A549 (cell line): ENCODE measurements around the gene TYMS. TPM values are rescaled to one million over a fixed set of nuclear protein-coding genes. Genes with fewer than 3 reads are reported as not detected.

ENCODE experiments used
- ATAC-seq, 2 experiments: fragments of 200-7000 bp in 1 of 2; fragments of >200 bp in 1 of 2; cut with Nextera tagmentation in 1 of 2; cut with Tn5 transposase in 1 of 2; 3 replicates each; pipeline versions ENCODE4 v1.8.0 to v1.9.1; 2018 to 2020; ENCODE audit warnings: mild to moderate bottlenecking in 1 of 2, moderate library complexity in 1 of 2
- CTCF ChIA-PET: fragments of 300-600 bp; sonication (Branson Sonifier 250); formaldehyde crosslinking; extraction: SDS; loops from one replicate; lab custom pipeline; 2021; ENCODE audit warnings: antibody characterized with exemption, inconsistent platforms; lab: Yijun Ruan, JAX
- POLR2A ChIA-PET: fragments of 350-600 bp; formaldehyde crosslinking; extraction: SDS; loops from one replicate; lab custom pipeline; 2021; ENCODE audit warnings: antibody characterized with exemption, inconsistent platforms; lab: Yijun Ruan, JAX
- DNase-seq, 2 experiments: peaks; one replicate each; pipeline versions ENCODE4 v3.0.0 to v3.0.0-alpha.2; 2011 to 2016; ENCODE audit warnings: low read depth in 1 of 2, low spot score in 1 of 2
- FAIRE-seq: peaks from 2 replicates; lab custom pipeline; 2011; peaks lifted over from hg19 to GRCh38; lab: Jason Lieb, UNC
- H3K27ac ChIP-seq, 2 experiments: fragments of >200 bp; sonication (Bioruptor Twin); formaldehyde crosslinking; 3 replicates each; pipeline ENCODE4 v1.5.1; 2016 to 2017
- H3K4me1 ChIP-seq: fragments of >200 bp; sonication (Bioruptor Twin); formaldehyde crosslinking; 3 replicates; pipeline ENCODE4 v1.6.1; 2016
- H3K4me2 ChIP-seq: fragments of >200 bp; sonication (Bioruptor Twin); formaldehyde crosslinking; 3 replicates; pipeline ENCODE4 v1.6.1; 2016
- H3K4me3 ChIP-seq: fragments of >200 bp; sonication (Bioruptor Twin); formaldehyde crosslinking; 3 replicates; pipeline ENCODE4 v1.5.1; 2016
- H3K9me3 ChIP-seq: fragments of >200 bp; sonication (Bioruptor Twin); formaldehyde crosslinking; 3 replicates; pipeline ENCODE4 v1.6.1; 2016
- CBX2 ChIP-seq: fragments of 200-600 bp; sonication (generic); IDR thresholded peaks from 2 replicates; pipeline ENCODE4 v1.6.1; 2016; ENCODE audit warnings: low read depth, mild to moderate bottlenecking, borderline replicate concordance
- CHD4 ChIP-seq: fragments of 200-600 bp; sonication (generic); IDR thresholded peaks from 2 replicates; pipeline ENCODE4 v1.6.1; 2016; ENCODE audit warnings: antibody characterized with exemption, mild to moderate bottlenecking, borderline replicate concordance
- CTCF ChIP-seq: fragments of >200 bp; sonication (Bioruptor Twin); formaldehyde crosslinking; IDR thresholded peaks from 3 replicates; pipeline ENCODE4 v1.5.1; 2016
- EHMT2 ChIP-seq: fragments of 200-600 bp; sonication (generic); IDR thresholded peaks from 2 replicates; pipeline ENCODE4 v1.6.1; 2016; ENCODE audit warnings: antibody characterized with exemption, low read depth, mild to moderate bottlenecking, moderate library complexity
- EP300 ChIP-seq, 2 experiments: fragments of >200 bp; sonication (Bioruptor Twin); formaldehyde crosslinking; IDR thresholded peaks; 2 replicates in 1 of 2; 3 replicates in 1 of 2; pipeline ENCODE4 v1.6.1; 2016 to 2017
- HDAC2 ChIP-seq: fragments of 200-600 bp; sonication (generic); IDR thresholded peaks from 2 replicates; pipeline ENCODE4 v1.6.1; 2016
- HES2 ChIP-seq: fragments of >200 bp; sonication (Bioruptor Twin); formaldehyde crosslinking; IDR thresholded peaks from 2 replicates; pipeline ENCODE4 v1.6.1; 2016
- KDM1A ChIP-seq: fragments of 200-600 bp; sonication (generic); IDR thresholded peaks from 2 replicates; pipeline ENCODE4 v1.6.1; 2016; ENCODE audit warnings: low read depth, mild to moderate bottlenecking
- MAZ ChIP-seq: fragments of 150-350 bp; IDR thresholded peaks from 2 replicates; pipeline ENCODE4 v1.6.1; 2014; ENCODE audit warnings: antibody characterized with exemption, low read depth, low read length, borderline replicate concordance
- NFE2L2 ChIP-seq: fragments of 150-350 bp; conservative IDR thresholded peaks from 2 replicates; pipeline ENCODE4 v1.6.1; 2014; ENCODE audit warnings: low read length
- NPAS2 ChIP-seq: fragments of 250-450 bp; sonication (Bioruptor Pico); IDR thresholded peaks from 2 replicates; pipeline ENCODE4 v1.8.0; 2022; ENCODE audit warnings: mild to moderate bottlenecking, moderate library complexity, borderline replicate concordance
- RAD21 ChIP-seq, 2 experiments: fragments of >200 bp in 1 of 2; sonication (Bioruptor Twin) in 1 of 2; formaldehyde crosslinking in 1 of 2; IDR thresholded peaks in 1 of 2; conservative IDR thresholded peaks in 1 of 2; 2 replicates in 1 of 2; 3 replicates in 1 of 2; pipeline ENCODE4 v1.6.1; 2012 to 2018; ENCODE audit warnings: inconsistent platforms in 1 of 2
- RFX5 ChIP-seq: fragments of 450-650 bp; IDR thresholded peaks from 2 replicates; pipeline ENCODE4 v1.7.1; 2014; ENCODE audit warnings: antibody characterized with exemption, mild to moderate bottlenecking, moderate library complexity
- TFCP2L1 ChIP-seq: fragments of 250-450 bp; sonication (Bioruptor Pico); IDR thresholded peaks from 2 replicates; pipeline ENCODE4 v1.5.0; 2021; ENCODE audit warnings: mild to moderate bottlenecking
- TP53 ChIP-seq: fragments of 250-450 bp; sonication (Bioruptor Pico); IDR thresholded peaks from 2 replicates; pipeline ENCODE4 v1.5.0; 2021; ENCODE audit warnings: mild to moderate bottlenecking, moderate library complexity
- ZNF302 ChIP-seq: fragments of 250-450 bp; sonication (Bioruptor Pico); IDR thresholded peaks from 2 replicates; pipeline ENCODE4 v1.9.0; 2021; ENCODE audit warnings: inconsistent platforms, mild to moderate bottlenecking, moderate library complexity
- ZSCAN20 ChIP-seq: fragments of 250-450 bp; sonication (Bioruptor Pico); IDR thresholded peaks from 2 replicates; pipeline ENCODE4 v1.8.0; 2022; ENCODE audit warnings: mild to moderate bottlenecking, moderate library complexity
- WGBS: methylation state at CpG from one replicate; pipeline ENCODE4 v1.1.6; 2017; ENCODE audit errors: missing lambda C conversion rate; 5-methylcytosine and 5-hydroxymethylcytosine counted together
- polyA plus RNA-seq, 4 experiments: library from polyadenylated mRNA; depleted of rRNA in 3 of 4; stranded (reverse); fragments of >200 nt; fragmentation: RNase III in 1 of 4; extraction: RNeasy Plus Mini Kit Qiagen cat#74134 plus additional on column Dnase treatment in 1 of 4; gene quantifications; 2 replicates in 3 of 4; 3 replicates in 1 of 4; pipeline ENCODE4 v1.2.3, GENCODE V29; 2011 to 2017
- TF ChIP-seq, protein P1 (sequence below): fragments of 200-600 bp; sonication (generic); IDR thresholded peaks from 2 replicates; pipeline ENCODE4 v1.6.1; 2016; ENCODE audit warnings: antibody characterized with exemption, mild to moderate bottlenecking, moderate library complexity
- TF ChIP-seq, protein P2 (sequence below): fragments of 250-450 bp; sonication (Bioruptor Pico); IDR thresholded peaks from 2 replicates; pipeline ENCODE4 v1.5.0; 2020; ENCODE audit warnings: low read depth, mild to moderate bottlenecking, moderate library complexity

TYMS gene
- polyA plus RNA-seq, 2 of the 4 experiments (the other 2 are of a cell fraction): 118 to 173 TPM

- ATAC-seq: no peak
Measured at GRCh38 chr18:706405-706804, 49.0 kb downstream of the TYMS start.

DNA sequence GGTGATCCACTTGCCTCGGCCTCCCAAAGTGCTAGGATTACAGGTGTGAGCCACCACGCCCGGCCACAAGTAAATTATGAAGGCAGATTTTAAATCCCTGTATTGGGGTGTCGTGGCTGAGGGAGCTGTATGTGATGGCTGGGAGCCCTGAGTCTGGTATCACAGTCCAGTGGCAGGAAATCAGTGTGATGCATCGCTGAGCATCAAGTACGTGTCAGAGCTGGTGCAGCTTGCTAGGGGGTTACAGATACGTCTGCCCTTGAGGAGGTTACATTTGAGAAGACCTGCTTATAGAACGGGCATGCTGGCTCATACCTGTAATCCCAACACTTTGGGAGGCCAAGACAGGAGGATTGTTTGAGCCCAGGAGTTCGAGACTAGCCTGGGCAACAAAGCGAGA, 50.6 kb downstream of the TYMS start:
- ChIA-PET CTCF (interaction anchor here (0.6 to 1.5 kb wide), 2 partner anchors 123 to 472 kb away, joined by 3 to 6 read pairs; no protein-coding TSS in a partner anchor), POLR2A (interaction anchor here (0.9 kb wide), 1 partner anchor 50 kb away, joined by 3 read pairs; no protein-coding TSS in a partner anchor)
- no peak for ATAC-seq
- Histone ChIP-seq H3K4me1 (peaks cover 20% of the 10 kb centered on the region), H3K27ac (no peak overlapping the region), H3K9me3 (no peaks in the 10 kb centered on the region), H3K4me2 (no peak overlapping the region), H3K4me3 (no peak overlapping the region)
- 93% methylated on average over 10 of the region's 10 CpGs for WGBS
- no peak for FAIRE-seq
- TF ChIP-seq, protein P1, sequence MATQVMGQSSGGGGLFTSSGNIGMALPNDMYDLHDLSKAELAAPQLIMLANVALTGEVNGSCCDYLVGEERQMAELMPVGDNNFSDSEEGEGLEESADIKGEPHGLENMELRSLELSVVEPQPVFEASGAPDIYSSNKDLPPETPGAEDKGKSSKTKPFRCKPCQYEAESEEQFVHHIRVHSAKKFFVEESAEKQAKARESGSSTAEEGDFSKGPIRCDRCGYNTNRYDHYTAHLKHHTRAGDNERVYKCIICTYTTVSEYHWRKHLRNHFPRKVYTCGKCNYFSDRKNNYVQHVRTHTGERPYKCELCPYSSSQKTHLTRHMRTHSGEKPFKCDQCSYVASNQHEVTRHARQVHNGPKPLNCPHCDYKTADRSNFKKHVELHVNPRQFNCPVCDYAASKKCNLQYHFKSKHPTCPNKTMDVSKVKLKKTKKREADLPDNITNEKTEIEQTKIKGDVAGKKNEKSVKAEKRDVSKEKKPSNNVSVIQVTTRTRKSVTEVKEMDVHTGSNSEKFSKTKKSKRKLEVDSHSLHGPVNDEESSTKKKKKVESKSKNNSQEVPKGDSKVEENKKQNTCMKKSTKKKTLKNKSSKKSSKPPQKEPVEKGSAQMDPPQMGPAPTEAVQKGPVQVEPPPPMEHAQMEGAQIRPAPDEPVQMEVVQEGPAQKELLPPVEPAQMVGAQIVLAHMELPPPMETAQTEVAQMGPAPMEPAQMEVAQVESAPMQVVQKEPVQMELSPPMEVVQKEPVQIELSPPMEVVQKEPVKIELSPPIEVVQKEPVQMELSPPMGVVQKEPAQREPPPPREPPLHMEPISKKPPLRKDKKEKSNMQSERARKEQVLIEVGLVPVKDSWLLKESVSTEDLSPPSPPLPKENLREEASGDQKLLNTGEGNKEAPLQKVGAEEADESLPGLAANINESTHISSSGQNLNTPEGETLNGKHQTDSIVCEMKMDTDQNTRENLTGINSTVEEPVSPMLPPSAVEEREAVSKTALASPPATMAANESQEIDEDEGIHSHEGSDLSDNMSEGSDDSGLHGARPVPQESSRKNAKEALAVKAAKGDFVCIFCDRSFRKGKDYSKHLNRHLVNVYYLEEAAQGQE: no peak
- TF ChIP-seq EP300 (IDR thresholded peaks at IDR 0.05): no peak
- no peak for TF ChIP-seq TP53 (CRISPR knock-in tag)
- no peak for TF ChIP-seq CHD4
- TF ChIP-seq NPAS2 (CRISPR knock-in tag): no peak
- no peak for TF ChIP-seq CTCF
- no peak for TF ChIP-seq TFCP2L1 (CRISPR knock-in tag)
- no peak for TF ChIP-seq CBX2
- TF ChIP-seq KDM1A: no peak
- TF ChIP-seq ZNF302 (CRISPR knock-in tag): no peak
- no peak for TF ChIP-seq RAD21 (conservative IDR thresholded peaks at IDR 0.05 in 1 of 2, IDR thresholded peaks at IDR 0.05 in 1 of 2)
- TF ChIP-seq, protein P2, sequence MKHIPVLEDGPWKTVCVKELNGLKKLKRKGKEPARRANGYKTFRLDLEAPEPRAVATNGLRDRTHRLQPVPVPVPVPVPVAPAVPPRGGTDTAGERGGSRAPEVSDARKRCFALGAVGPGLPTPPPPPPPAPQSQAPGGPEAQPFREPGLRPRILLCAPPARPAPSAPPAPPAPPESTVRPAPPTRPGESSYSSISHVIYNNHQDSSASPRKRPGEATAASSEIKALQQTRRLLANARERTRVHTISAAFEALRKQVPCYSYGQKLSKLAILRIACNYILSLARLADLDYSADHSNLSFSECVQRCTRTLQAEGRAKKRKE: no peak
- no peak for TF ChIP-seq EHMT2
- no peak for DNase-seq

More at GRCh38 chr18:706405-706804, 49.0 kb downstream of the TYMS start:
- CTCF ChIA-PET: no interaction called here
- H3K9me3 ChIP-seq: no peaks in the 10 kb centered on the region
- POLR2A ChIA-PET: interaction anchor here (1.5 kb wide), 1 partner anchor 48 kb away, joined by 3 read pairs; no protein-coding TSS in a partner anchor
- H3K4me3 ChIP-seq: no peak overlapping the region
- H3K4me1 ChIP-seq: peaks cover 31% of the 10 kb centered on the region
- DNase-seq (no peak), FAIRE-seq (no peak)
- TF ChIP-seq EP300 (IDR thresholded peaks at IDR 0.05) (no peak), NFE2L2 (no peak), MAZ (no peak), HDAC2 (no peak), RFX5 (no peak), HES2 (no peak), ZSCAN20 (CRISPR knock-in tag) (no peak)
- TF ChIP-seq, protein P1: no peak
- WGBS: 76% methylated on average over 8 of the region's 8 CpGs
- H3K27ac ChIP-seq: no peak overlapping the region
- no peak overlapping the region for H3K4me2 ChIP-seq
